H1 (cell line): Measurements from ENCODE around the gene DNAJB11. TPM values are rescaled to one million over a fixed set of nuclear protein-coding genes. Genes with fewer than 3 reads are reported as not detected.
"Not testable (repeated sequence)": the region's sequence is repeated elsewhere in the genome, so short reads cannot be mapped to it uniquely, and the experiment has no call there.

Experiments used
- CTCF ChIA-PET: fragments of 300-600 bp; sonication (Branson Sonifier 250); formaldehyde crosslinking; loops from one replicate; lab custom pipeline; 2021; ENCODE audit not compliant: partially characterized antibody; lab: Charles Lee
- POLR2A ChIA-PET: fragments of 300-600 bp; sonication (Branson Sonifier 250); formaldehyde crosslinking; loops from one replicate; lab custom pipeline; 2021; ENCODE audit warnings: inconsistent platforms; ENCODE audit not compliant: partially characterized antibody; lab: Charles Lee
- DNase-seq, 2 experiments: peaks; one replicate each; pipeline versions ENCODE4 v3.0.0 to v3.0.0-alpha.2; 2010 to 2022; ENCODE audit warnings: low spot score in 2 of 2, low read depth in 1 of 2, mixed read lengths in 1 of 2
- FAIRE-seq: peaks from 2 replicates; lab custom pipeline; 2011; peaks lifted over from hg19 to GRCh38; lab: Jason Lieb, UNC
- H2AFZ ChIP-seq: 2 replicates; pipeline ENCODE4 v1.8.1; 2012; ENCODE audit warnings: low read length, inconsistent platforms
- H2AK5ac ChIP-seq: 2 replicates; pipeline ENCODE4 v1.6.1; 2013; ENCODE audit warnings: low read depth, low read length
- H2BK120ac ChIP-seq: replicated peaks from 2 replicates; pipeline ENCODE3; 2013; ENCODE audit warnings: low read depth, low read length, inconsistent platforms
- H2BK12ac ChIP-seq: 2 replicates; pipeline ENCODE4 v1.6.1; 2013; ENCODE audit warnings: low read depth, low read length
- H2BK15ac ChIP-seq: 2 replicates; pipeline ENCODE4 v1.6.1; 2013; ENCODE audit warnings: low read length
- H2BK20ac ChIP-seq: 2 replicates; pipeline ENCODE4 v1.6.1; 2013; ENCODE audit warnings: low read length
- H2BK5ac ChIP-seq: 2 replicates; pipeline ENCODE4 v1.6.1; 2013; ENCODE audit warnings: low read depth, low read length
- H3K14ac ChIP-seq: 2 replicates; pipeline ENCODE4 v1.6.1; 2013; ENCODE audit warnings: inconsistent platforms; ENCODE audit not compliant: insufficient read length
- H3K18ac ChIP-seq: 2 replicates; pipeline ENCODE4 v1.6.1; 2013; ENCODE audit warnings: low read length; ENCODE audit errors: extremely low read depth
- H3K23ac ChIP-seq: 2 replicates; pipeline ENCODE4 v1.6.1; 2013; ENCODE audit warnings: inconsistent platforms; ENCODE audit not compliant: insufficient read length
- H3K23me2 ChIP-seq: 2 replicates; pipeline ENCODE4 v1.6.1; 2013; ENCODE audit warnings: low read depth, low read length
- H3K27ac ChIP-seq: 2 replicates; pipeline ENCODE4 v1.6.1; 2011; ENCODE audit warnings: low read depth, low read length, inconsistent platforms
- H3K27me3 ChIP-seq, 4 experiments: replicated peaks in 1 of 4; 1 replicate in 1 of 4; 2 replicates in 3 of 4; pipeline versions ENCODE4 v1.6.1 to v1.8.1; 2011 to 2013; ENCODE audit warnings: low read length in 3 of 4, mild to moderate bottlenecking in 3 of 4, inconsistent platforms in 2 of 4, mixed read lengths in 2 of 4, moderate library complexity in 1 of 4; ENCODE audit not compliant: control insufficient read depth in 3 of 4, insufficient read depth in 3 of 4; ENCODE audit errors: extremely low read depth in 1 of 4
- H3K36me3 ChIP-seq, 4 experiments: 2 replicates each; pipeline versions ENCODE4 v1.6.1 to v1.8.1; 2011 to 2013; ENCODE audit warnings: mild to moderate bottlenecking in 4 of 4, low read length in 3 of 4, moderate library complexity in 2 of 4, control low read depth in 1 of 4, inconsistent platforms in 1 of 4; ENCODE audit not compliant: insufficient read depth in 4 of 4, control insufficient read depth in 2 of 4
- H3K4ac ChIP-seq: replicated peaks from 2 replicates; pipeline ENCODE3; 2013; ENCODE audit warnings: low read length, low read depth, mixed read lengths, inconsistent platforms; ENCODE audit not compliant: insufficient read length
- H3K4me1 ChIP-seq, 4 experiments: replicated peaks in 1 of 4; 1 replicate in 1 of 4; 2 replicates in 3 of 4; pipeline versions ENCODE4 v1.6.1 to v1.8.1; 2011 to 2013; ENCODE audit warnings: low read length in 3 of 4, inconsistent platforms in 2 of 4, mixed read lengths in 1 of 4; ENCODE audit not compliant: insufficient read depth in 4 of 4, control insufficient read depth in 3 of 4
- H3K4me2 ChIP-seq, 2 experiments: 2 replicates each; pipeline versions ENCODE4 v1.6.1 to v1.8.1; 2011 to 2013; ENCODE audit warnings: low read depth in 2 of 2, low read length in 2 of 2, control low read depth in 1 of 2, inconsistent platforms in 1 of 2, mild to moderate bottlenecking in 1 of 2; ENCODE audit not compliant: insufficient read depth in 1 of 2
- H3K4me3 ChIP-seq, 4 experiments: fragments of 200-600, 300-600 bp in 1 of 4; sonication (generic), shearing (Covaris generic), sonication (Bioruptor Twin) in 1 of 4; 2 replicates each; pipeline versions ENCODE4 v1.5.1 to v1.8.1; 2011 to 2016; ENCODE audit warnings: low read length in 4 of 4, low read depth in 3 of 4, control low read depth in 2 of 4, inconsistent platforms in 2 of 4, mild to moderate bottlenecking in 2 of 4, mixed read lengths in 1 of 4, moderate library complexity in 1 of 4; ENCODE audit not compliant: insufficient read depth in 2 of 4; ENCODE audit errors: extremely low read depth in 1 of 4
- H3K56ac ChIP-seq: replicated peaks from 2 replicates; pipeline ENCODE3; 2013; ENCODE audit warnings: low read depth, mild to moderate bottlenecking, mixed read lengths, low read length, inconsistent platforms; ENCODE audit not compliant: insufficient read length
- H3K79me1 ChIP-seq: 2 replicates; pipeline ENCODE4 v1.6.1; 2013; ENCODE audit warnings: low read depth, low read length, control low read depth
- H3K79me2 ChIP-seq, 2 experiments: 2 replicates each; pipeline versions ENCODE4 v1.6.1 to v1.8.1; 2012 to 2013; ENCODE audit warnings: low read length in 2 of 2, mild to moderate bottlenecking in 2 of 2, inconsistent platforms in 1 of 2; ENCODE audit not compliant: insufficient read depth in 2 of 2, control insufficient read depth in 1 of 2
- H3K9ac ChIP-seq, 4 experiments: replicated peaks in 1 of 4; 1 replicate in 1 of 4; 2 replicates in 3 of 4; pipeline versions ENCODE4 v1.6.1 to v1.8.1; 2011 to 2013; ENCODE audit warnings: low read depth in 3 of 4, low read length in 3 of 4, control low read depth in 2 of 4, mild to moderate bottlenecking in 2 of 4, moderate library complexity in 2 of 4, inconsistent platforms in 1 of 4; ENCODE audit errors: extremely low read depth in 1 of 4
- H3K9me3 ChIP-seq, 2 experiments: 2 replicates each; pipeline versions ENCODE4 v1.6.1 to v1.8.1; 2012 to 2013; ENCODE audit warnings: mild to moderate bottlenecking in 2 of 2, moderate library complexity in 2 of 2, control low read depth in 1 of 2, inconsistent platforms in 1 of 2, low read depth in 1 of 2, low read length in 1 of 2, mixed read lengths in 1 of 2; ENCODE audit not compliant: insufficient read depth in 2 of 2
- H4K20me1 ChIP-seq, 2 experiments: replicated peaks in 1 of 2; 2 replicates each; pipeline versions ENCODE3 to v1.8.1; 2011 to 2013; ENCODE audit warnings: inconsistent platforms in 2 of 2, low read length in 2 of 2, mild to moderate bottlenecking in 1 of 2; ENCODE audit not compliant: insufficient read depth in 2 of 2, control insufficient read depth in 1 of 2
- H4K5ac ChIP-seq: 2 replicates; pipeline ENCODE4 v1.6.1; 2013; ENCODE audit warnings: low read length, low read depth, mixed read lengths, inconsistent platforms; ENCODE audit not compliant: insufficient read length
- H4K8ac ChIP-seq: 2 replicates; pipeline ENCODE4 v1.8.0; 2013; ENCODE audit warnings: mild to moderate bottlenecking, moderate library complexity, low read length, inconsistent platforms; ENCODE audit not compliant: insufficient read depth; ENCODE audit errors: extremely low read depth
- H4K91ac ChIP-seq: replicated peaks from 2 replicates; pipeline ENCODE3; 2013; ENCODE audit warnings: low read length, mixed read lengths, inconsistent platforms; ENCODE audit not compliant: insufficient read length
- WGBS, 2 experiments: shearing (Covaris generic) in 1 of 2; methylation state at CpG; one replicate each; pipeline versions ENCODE4 v1.1.6 to v1.1.7; 2013 to 2015; ENCODE audit warnings: low lambda C conversion rate in 2 of 2, mixed read lengths in 2 of 2, inconsistent platforms in 1 of 2, low coverage in 1 of 2, missing lambda C conversion rate in 1 of 2; ENCODE audit not compliant: insufficient replicate concordance in 2 of 2, insufficient coverage in 1 of 2, insufficient read length in 1 of 2; ENCODE audit errors: extremely low coverage in 1 of 2, missing lambda C conversion rate in 1 of 2; 5-methylcytosine and 5-hydroxymethylcytosine counted together
- polyA plus RNA-seq, 7 experiments: library from polyadenylated mRNA; depleted of rRNA in 3 of 7; stranded (reverse) in 5 of 7; unstranded in 2 of 7; fragments of >200 nt in 5 of 7; fragments of 200-250 nt in 2 of 7; gene quantifications; 1 replicate in 5 of 7; 2 replicates in 1 of 7; 4 replicates in 1 of 7; pipeline versions ENCODE4 v1.2.1 to v1.2.3, GENCODE V29; 2011 to 2013; ENCODE audit warnings: missing spikeins in 2 of 7, mixed read lengths in 2 of 7
- total RNA-seq: library from RNA; stranded (reverse); fragmentation: NEBNext Ultra II Directional; extraction: Animal tissue kit (Norgen Biotek cat#: 25700); gene quantifications from 2 replicates; pipeline ENCODE4 v1.2.1, GENCODE V29; 2021

DNAJB11 gene
- total and polyA plus RNA-seq, 2 of the 8 experiments (the other 6 are each of a cell fraction or from before 2014, with no cell fraction given): 14.6 to 63.9 TPM

DNA sequence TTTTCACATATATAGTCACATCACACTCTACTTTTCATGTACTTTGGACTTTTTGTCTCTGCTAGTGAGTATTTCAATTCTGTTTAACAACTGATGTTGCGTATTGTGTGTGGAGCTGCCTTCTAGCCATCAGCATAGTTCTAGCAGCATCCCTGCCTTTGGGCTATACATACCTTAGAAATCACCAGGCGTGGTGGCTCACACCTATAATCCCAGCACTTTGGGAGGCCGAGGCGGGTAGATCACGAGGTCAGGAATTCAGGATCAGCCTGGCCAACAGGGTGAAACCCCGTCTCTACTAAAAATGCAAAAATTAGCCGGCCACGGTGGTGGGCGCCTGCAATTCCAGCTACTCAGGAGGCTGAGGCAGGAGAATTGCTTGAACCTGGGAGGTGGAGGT, 15.7 kb downstream of the DNAJB11 start:
- H4K8ac ChIP-seq, H2BK15ac ChIP-seq, H3K4ac ChIP-seq, H3K56ac ChIP-seq, H4K20me1 ChIP-seq, H2BK5ac ChIP-seq, H3K27ac ChIP-seq, H3K27me3 ChIP-seq, H3K18ac ChIP-seq, H4K91ac ChIP-seq, DNase-seq, H3K79me1 ChIP-seq, H3K4me3 ChIP-seq, H3K23me2 ChIP-seq, H2BK120ac ChIP-seq, H2AK5ac ChIP-seq, H3K23ac ChIP-seq, H2BK12ac ChIP-seq, H3K14ac ChIP-seq, H4K5ac ChIP-seq, H3K9me3 ChIP-seq, H3K79me2 ChIP-seq, FAIRE-seq, H3K4me2 ChIP-seq, H2BK20ac ChIP-seq, H3K4me1 ChIP-seq, H2AFZ ChIP-seq: not testable (repeated sequence)
- H3K36me3 ChIP-seq: peaks cover 4 to 46% (median 29%) of the 10 kb centered on the region in 4 experiments; a peak in 7 of 8 replicates
- 88% methylated on average over 9 of the region's 9 CpGs; no CpG with 5 or more reads in 1 of the 2 experiments for WGBS, 2 experiments
- ChIA-PET CTCF (interaction anchor here (1.6 to 23.7 kb wide), 3 partner anchors 28 to 212 kb away, joined by 4 to 333 read pairs (median 14); partner anchors contain the start of gene AHSG), POLR2A (interaction anchor here (1.3 to 8.4 kb wide), 6 partner anchors 9 to 204 kb away, joined by 3 to 57 read pairs (median 6); partner anchors contain the start of gene EIF4A2)
- H3K9ac ChIP-seq: peak overlapping the region in 1 of 4 experiments; percentile 8; a peak in 1 of 7 replicates
